HEK293T (cell line): ENCODE measurements around the gene PHC2.

Experiments
- BHLHE40 ChIP-seq: fragments of 450-650 bp; IDR thresholded peaks from 2 replicates; pipeline ENCODE4 v1.6.1; 2016; ENCODE audit warnings: mild to moderate bottlenecking, moderate library complexity, borderline replicate concordance
- CTBP1 ChIP-seq: fragments of 450-650 bp; IDR thresholded peaks from 2 replicates; pipeline ENCODE4 v1.6.1; 2016; ENCODE audit warnings: borderline replicate concordance
- ELF4 ChIP-seq: fragments of 450-650 bp; IDR thresholded peaks from 2 replicates; pipeline ENCODE4 v1.6.1; 2017; ENCODE audit warnings: antibody characterized with exemption
- FOXA1 ChIP-seq: fragments of 450-650 bp; IDR thresholded peaks from 2 replicates; pipeline ENCODE4 v1.6.1; 2016; ENCODE audit warnings: mild to moderate bottlenecking
- FOXM1 ChIP-seq: fragments of 450-650 bp; IDR thresholded peaks from 2 replicates; pipeline ENCODE4 v1.6.1; 2017; ENCODE audit warnings: mild to moderate bottlenecking, borderline replicate concordance
- LEF1 ChIP-seq: fragments of 450-650 bp; IDR thresholded peaks from 2 replicates; pipeline ENCODE4 v1.6.1; 2017; ENCODE audit warnings: mild to moderate bottlenecking, borderline replicate concordance
- PKNOX1 ChIP-seq: fragments of 450-650 bp; IDR thresholded peaks from 2 replicates; pipeline ENCODE4 v1.6.1; 2016
- SP1 ChIP-seq: fragments of 450-650 bp; IDR thresholded peaks from 2 replicates; pipeline ENCODE4 v1.6.1; 2017
- SUZ12 ChIP-seq: fragments of 450-650 bp; IDR thresholded peaks from 2 replicates; pipeline ENCODE4 v1.6.1; 2016; ENCODE audit warnings: mild to moderate bottlenecking
- TARDBP ChIP-seq: fragments of 450-650 bp; IDR thresholded peaks from 2 replicates; pipeline ENCODE4 v1.6.1; 2016
- ZNF384 ChIP-seq: fragments of 450-650 bp; IDR thresholded peaks from 2 replicates; pipeline ENCODE4 v1.6.1; 2016

- no peak for TF ChIP-seq BHLHE40
- no peak for TF ChIP-seq ELF4
- no peak for TF ChIP-seq TARDBP
- TF ChIP-seq PKNOX1: no peak
- no peak for TF ChIP-seq FOXM1
- no peak for TF ChIP-seq ZNF384
- TF ChIP-seq CTBP1: no peak
- no peak for TF ChIP-seq SP1
- TF ChIP-seq LEF1: no peak
- no peak for TF ChIP-seq FOXA1
- TF ChIP-seq SUZ12: no peak
Measured at GRCh38 chr1:33323663-33324477, 107.0 kb downstream of the PHC2 start.
